HG02623 (cell line): ENCODE results near the gene ATG4D.
"Not testable (repeated sequence)": the region's sequence is repeated elsewhere in the genome, so short reads cannot be mapped to it uniquely, and the experiment has no call there.

ENCODE experiments used
- ATAC-seq: cut with Tn5 transposase; IDR thresholded peaks from one replicate; pipeline ENCODE4 v1.9.1; 2021; ENCODE audit warnings: moderate library complexity; ENCODE audit not compliant: unreplicated experiment

Gene ATG4D

GRCh38 chr19:10518444-10519361 lies 25.0 kb upstream of the ATG4D start:
- no peak for ATAC-seq

DNA sequence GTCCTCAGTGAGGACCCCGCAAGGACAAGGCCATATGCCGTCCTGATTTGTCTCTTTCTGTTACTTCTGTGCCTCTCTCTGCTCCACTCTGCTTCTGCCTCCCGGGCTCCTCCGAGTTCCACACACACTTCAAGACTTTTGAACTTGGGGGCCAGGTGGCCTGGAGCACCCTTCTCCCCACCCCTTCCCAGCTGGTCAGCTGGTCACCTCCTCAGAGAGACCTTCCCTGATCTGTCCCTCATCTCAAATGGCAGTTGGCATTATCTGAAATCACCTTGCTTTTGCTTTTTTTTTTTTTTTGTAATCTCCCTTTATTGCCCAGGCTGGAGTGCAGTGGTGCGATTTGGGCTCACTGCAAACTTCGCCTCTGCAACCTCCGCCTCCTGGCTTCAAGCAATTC lies 24.3 kb upstream of the ATG4D start:
- ATAC-seq, result no peak

DNA sequence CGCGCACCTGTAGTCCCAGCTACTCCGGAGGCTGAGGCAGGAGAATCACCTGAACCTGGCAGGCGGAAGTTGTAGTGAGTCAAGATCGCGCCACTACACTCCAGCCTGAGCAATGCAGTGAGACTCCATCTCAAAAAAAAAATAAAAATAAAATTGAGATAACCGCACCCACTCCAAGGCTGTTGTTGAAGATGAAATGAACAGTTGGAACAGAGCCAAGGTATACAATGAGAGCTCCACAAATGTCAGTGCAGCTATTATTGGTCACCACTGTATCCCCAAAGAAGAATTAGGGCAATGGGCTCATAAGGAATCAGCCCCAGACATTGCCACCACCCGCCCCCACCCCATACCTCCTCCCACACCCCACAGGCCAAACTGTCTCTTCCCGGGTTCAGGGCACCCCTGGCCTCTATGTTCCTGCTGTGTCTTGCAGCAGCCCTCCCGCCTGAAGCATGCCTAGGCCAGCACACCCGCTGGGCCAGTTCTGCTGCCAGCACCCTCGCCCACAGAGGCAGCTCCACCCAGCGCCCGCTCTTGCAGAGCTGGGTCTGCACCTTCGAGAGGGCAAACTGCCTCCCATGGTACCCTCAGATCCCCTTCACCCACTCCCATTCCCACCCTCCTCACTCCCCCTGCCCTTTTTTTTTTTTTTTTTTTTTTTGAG lies 22.9 kb upstream of the ATG4D start:
- no peak for ATAC-seq

DNA sequence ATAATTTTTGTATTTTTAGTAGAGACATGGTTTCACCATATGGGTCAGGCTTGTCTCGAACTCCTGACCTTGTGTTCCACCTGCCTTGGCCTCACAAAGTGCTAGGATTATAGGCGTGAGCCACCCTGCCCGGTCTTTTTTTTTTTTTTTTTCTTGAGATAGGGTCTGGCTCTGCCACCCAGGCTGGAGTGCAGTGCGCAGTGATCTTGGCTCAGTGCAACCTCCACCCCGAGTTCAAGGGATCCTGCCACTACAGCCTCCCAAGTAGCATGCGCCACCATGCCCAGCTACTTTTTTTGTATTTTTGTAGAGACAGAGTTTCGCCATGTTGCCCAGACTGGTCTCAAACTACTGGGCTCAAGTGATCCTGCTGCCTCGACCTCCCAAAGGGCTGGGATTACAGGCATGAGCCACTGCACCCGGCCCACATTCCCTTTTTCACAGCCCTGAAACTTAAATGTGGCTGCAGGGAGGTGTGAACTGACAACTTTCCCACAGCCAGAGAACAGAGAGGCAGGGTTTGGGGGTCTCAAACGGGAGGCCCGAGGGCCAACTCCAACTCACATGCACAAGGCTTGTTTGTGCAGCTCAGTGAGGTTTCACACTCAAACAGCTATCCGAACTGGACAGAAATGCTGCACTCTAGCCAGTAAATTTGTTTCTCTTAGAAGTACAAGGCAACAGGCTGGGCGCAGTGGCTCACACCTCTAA lies 22.1 kb upstream of the ATG4D start:
- ATAC-seq, result no peak

DNA sequence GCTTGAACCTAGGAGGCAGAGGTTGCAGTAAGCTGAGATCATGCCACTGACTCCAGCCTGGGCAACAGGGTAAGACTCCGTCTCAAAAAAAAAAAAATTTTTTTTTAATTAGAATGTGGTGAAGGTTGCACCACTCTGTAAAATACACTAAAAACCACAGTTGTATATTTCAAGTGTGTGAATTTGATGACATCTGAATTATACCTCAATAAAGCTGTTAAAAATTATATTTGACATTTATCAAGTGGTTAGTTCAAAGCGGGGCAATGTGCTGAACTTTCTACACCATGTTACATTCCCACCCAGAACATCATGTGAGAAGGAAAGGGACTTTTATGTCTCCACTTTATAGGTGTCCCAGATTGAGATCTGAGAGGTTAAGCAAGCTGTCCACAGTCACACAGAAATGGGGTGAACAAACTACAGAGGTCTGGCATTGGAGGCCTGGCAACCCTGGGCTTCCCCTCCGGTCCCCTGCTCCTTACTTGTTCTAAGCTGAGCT lies 20.5 kb upstream of the ATG4D start:
- ATAC-seq, result no peak

DNA sequence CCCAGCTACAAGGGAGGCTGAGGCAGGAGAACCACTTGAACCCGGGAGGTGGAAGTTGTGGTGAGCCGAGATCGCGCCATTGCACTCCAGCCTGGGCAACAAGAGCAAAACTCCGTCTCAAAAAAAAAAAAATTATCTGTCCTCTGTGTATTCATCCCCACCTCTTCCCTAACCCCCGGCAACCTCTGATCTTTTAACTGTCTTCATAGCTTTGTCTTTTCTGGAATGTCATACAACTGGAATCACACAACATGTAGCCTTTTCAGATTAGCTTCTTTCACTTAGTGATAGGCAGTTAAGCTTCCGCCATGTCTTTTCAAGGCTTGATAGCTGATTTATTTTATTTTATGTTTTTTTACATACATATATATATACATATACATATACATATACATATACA lies 18.1 kb upstream of the ATG4D start:
- ATAC-seq, result no peak

DNA sequence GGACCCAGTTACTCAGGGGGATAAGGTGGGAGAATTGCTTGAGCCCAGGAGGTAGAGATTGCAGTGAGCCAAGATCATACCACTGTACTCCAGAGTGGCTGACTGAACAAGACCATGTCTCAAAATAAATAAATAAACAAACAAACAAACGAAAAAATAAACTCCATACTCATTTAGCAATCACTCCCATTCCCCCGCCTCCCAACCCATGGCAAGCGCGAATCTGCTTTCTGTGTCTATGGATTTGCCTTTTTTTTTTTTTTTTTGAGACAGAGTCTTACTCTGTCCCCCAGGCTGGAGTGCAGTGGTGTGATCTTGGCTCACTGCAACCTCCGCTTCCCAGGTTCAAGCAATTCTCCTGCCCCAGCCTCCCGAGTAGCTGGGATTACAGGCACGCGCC lies 16.8 kb upstream of the ATG4D start:
- ATAC-seq, result not testable (repeated sequence)

DNA sequence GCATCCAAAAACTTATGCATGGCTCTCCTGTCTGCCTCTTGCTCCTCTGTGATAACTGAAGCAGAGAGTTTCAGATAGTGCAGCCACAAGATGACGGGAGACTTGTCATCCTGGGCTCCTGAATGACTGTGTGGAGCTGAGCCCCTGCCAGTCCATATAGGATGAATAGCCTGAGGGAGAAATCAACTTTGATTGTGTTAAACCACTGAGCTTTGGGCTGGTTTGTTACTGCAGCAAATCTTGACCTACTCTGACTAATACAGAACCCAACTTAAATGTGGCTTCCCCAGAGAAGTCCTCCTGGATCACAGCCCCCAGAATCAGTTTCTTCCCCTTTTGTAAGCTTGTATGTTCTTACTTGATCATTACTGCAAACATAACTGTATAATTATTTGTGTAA lies 11.2 kb upstream of the ATG4D start:
- ATAC-seq, result no peak

GRCh38 chr19:10533646-10534386 lies 9.9 kb upstream of the ATG4D start:
- ATAC-seq, result no peak

DNA sequence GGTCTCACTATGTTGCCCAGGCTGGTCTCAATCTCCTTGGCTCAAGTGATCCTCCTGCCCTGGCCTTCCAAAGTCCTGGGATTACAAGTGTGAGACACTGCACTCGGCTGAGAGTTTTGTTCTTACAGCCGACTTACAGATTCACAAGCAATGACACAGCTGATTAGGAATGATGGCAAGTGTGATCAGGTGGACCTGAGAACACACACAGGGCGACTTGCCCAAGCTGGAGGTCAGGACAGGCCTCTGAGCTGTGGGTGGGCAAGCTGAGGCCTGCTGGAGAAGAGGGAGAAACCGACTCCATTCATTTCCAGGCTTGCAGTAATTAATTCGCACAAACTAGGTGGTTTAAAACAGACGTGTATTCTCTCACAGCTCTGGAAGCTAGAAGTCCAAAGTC lies 8.1 kb upstream of the ATG4D start:
- ATAC-seq, result no peak

- no peak for ATAC-seq
Observed at GRCh38 chr19:10537668-10538067, 6.0 kb upstream of the ATG4D start.

DNA sequence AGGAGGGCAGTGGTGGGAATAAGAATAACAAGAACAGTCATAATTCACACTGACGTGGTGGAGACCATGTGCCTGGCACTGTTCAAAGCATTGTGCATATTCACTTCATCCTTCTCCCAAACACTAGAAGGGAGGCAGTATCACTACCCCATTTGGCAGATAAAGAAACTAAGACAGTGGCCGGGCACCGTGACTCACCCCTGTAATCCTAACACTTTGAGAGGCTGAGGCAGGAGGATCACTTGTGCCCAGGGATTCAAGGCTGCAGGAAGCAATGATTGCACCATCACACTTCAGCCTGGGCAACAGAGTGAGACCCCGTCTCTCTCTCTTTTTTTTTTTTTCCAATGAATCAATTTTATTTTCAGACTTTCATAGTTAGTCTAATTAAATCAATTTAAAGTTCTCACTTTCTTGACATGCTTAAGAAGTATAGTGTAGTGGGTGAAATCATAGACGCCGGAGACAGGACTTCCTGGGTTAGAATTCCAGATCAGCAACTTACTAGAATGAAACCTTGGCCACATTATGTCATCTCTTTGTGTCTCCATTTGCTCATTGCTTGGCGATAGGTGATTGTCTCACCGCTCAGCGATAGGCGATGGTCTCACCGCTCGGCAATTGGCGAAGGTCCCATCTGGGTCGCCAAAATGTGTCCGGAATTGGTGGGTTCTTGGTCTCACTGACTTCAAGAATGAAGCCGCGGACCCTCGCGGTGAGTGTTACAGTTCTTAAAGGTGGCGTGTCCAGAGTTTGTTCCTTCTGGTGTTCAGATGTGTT lies 5.3 kb upstream of the ATG4D start:
- no peak for ATAC-seq

GRCh38 chr19:10539016-10539415 lies 4.7 kb upstream of the ATG4D start:
- ATAC-seq, result not testable (repeated sequence)

- no peak for ATAC-seq
Observed at GRCh38 chr19:10543059-10543419, 665 bp upstream of the ATG4D start.

GRCh38 chr19:10544242-10544752 lies 593 bp downstream of the ATG4D start:
- no peak for ATAC-seq

DNA sequence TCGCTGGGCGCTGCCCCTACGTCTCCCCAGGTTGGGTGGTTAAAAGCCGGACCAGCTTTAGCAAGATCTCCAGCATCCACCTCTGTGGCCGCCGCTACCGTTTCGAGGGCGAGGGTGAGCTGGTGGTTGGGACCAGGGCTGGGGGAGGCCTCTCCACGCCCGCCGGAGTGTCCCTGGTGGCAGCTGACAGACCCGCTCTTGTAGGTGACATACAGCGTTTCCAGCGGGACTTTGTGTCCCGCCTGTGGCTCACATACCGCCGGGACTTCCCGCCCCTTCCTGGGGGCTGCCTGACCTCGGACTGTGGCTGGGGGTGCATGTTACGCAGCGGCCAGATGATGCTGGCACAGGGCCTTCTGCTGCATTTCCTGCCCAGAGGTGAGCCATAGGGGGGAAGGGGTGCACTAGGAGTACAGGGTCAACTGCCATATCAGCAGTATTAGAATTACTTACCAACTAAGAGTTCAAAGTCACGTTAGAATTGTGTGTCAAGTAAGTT lies 1.1 kb downstream of the ATG4D start:
- no peak for ATAC-seq

- ATAC-seq, result no peak
Observed at GRCh38 chr19:10546817-10547216, 3.1 kb downstream of the ATG4D start.

GRCh38 chr19:10548746-10549276 lies 5.1 kb downstream of the ATG4D start:
- no peak for ATAC-seq

- ATAC-seq, result no peak
Observed at GRCh38 chr19:10549733-10550132, 6.0 kb downstream of the ATG4D start.
